Fibroblast of skin of back (primary cell): ENCODE results near the gene PRKG2.
"Not testable (repeated sequence)": the region's sequence is repeated elsewhere in the genome, so short reads cannot be mapped to it uniquely, and the experiment has no call there.

Source experiments
- DNase-seq: peaks from one replicate; pipeline ENCODE4 v3.0.0-alpha.2; 2013

PRKG2 gene

DNA sequence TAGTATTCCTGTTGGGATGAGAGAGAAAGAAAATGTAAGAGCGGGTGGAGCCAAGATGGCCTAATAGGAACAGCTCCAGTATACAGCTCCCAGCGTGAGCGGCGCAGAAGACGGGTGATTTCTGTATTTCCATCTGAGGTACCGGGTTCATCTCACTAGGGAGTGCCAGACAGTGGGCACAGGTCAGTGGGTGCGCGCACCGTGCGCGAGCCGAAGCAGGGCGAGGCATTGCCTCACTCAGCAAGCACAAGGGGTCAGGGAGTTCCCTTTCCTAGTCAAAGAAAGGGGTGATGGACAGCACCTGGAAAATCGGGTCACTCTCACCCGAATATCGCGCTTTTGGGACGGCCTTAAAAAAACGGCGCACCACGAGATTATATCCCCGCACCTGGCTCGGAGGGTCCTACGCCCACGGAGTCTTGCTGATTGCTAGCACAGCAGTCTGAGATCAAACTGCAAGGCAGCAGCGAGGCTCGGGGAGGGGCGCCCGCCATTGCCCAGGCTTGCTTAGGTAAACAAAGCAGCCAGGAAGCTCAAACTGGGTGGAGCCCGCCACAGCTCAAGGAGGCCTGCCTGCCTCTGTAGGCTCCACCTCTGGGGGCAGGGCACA is 61.2 kb downstream of the PRKG2 start:
- DNase-seq = not testable (repeated sequence)

GRCh38 chr4:81152839-81153713 is 61.9 kb downstream of the PRKG2 start:
- no peak for DNase-seq

- DNase-seq = no peak
Observed at GRCh38 chr4:81149976-81150375, 65.0 kb downstream of the PRKG2 start.

DNA sequence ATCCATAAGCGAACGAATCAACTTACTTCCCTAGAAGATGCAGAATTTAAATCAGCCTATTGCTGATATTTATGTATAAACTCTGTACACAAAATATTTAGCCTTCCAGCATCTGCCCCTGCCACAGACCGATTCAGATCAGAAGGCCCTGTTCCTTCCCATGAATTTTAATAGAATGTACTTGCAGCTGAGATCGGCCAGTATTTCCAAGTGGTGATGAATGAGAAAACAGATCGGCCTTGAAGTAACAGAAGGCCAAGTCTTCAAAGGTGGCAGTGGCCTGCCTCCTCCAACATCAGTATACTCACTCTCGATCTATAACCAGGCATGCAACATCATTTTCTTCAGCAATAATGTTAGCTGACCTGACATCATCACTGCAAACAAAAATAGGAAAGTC is 66.4 kb downstream of the PRKG2 start:
- DNase-seq = no peak

- DNase-seq = no peak
Observed at GRCh38 chr4:81146466-81146865, 68.6 kb downstream of the PRKG2 start.

DNA sequence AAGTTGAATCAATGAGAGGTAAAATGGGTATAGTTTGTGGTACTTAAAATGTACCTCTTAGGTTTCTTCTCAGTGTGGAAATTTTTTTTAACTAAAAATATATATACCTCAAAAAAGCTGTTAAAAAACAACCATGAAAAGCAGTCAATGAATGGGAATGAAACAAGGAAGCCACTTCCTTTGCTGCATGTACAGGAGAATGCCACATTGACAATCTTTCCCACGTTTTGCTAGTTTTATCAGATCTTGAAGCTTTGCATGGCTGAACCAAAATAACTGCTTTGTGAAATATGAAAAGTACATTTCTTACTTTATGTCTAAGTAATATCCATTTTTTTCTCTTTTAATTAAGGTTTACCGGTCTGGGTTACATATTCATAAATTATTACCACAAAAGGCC is 71.8 kb downstream of the PRKG2 start:
- DNase-seq = no peak

GRCh38 chr4:81142744-81143143 is 72.3 kb downstream of the PRKG2 start:
- no peak for DNase-seq

DNA sequence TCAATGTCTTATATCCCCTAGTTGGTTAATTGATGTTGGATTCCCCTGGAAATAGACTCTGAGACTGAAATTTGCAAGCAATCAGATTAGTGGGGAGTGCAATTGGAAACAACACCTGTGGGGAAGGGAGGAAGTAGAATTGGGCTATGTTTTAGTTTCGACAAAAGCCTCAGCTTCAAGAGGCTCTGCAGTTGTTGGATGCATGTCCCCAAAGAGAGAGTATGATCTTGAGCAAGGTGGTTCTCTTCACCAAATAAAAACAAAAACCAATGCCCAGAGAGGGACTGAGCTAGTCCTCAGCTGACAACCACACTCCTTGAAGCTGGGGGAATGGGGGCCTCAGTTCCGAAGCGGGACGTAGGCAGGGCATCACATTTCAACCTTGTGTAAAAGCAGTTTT is 77.1 kb downstream of the PRKG2 start:
- no peak for DNase-seq

GRCh38 chr4:81137446-81137845 is 77.6 kb downstream of the PRKG2 start:
- DNase-seq = no peak

DNA sequence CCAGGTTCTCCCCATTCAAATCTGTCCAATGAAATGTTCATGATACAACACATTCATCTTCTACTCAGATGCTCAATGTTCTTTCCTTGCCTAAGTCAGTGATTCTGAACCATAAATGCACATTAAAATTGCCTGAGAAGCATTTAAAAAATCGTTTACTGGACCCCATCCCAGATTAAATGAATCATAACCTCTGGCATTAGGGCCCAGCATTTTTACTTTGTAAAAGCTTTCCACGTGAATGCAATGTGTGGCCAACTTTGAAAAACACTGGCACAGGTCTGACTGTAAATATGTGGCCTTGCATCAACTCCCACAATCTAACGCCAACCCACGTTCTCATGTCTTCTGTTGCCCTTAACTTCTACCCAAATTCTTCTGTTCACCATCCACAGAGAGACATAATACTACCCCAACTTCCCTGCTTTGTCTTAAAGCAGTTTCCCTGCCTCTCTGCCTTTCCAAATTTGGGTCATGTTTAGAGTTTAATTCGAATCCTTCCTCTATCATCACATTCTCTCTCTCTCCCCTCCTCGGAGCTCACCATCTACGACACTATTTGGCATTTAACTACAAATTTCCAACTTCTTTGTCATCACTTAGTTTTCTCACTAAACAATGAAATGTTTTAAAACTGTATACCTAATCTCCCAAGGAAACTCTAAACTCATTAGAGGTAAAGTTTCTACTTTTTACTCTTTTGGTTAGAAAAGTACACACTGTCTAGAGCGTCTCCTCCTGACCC is 78.7 kb downstream of the PRKG2 start:
- DNase-seq = peak; percentile 8

GRCh38 chr4:81135501-81135900 is 79.5 kb downstream of the PRKG2 start:
- no peak for DNase-seq

GRCh38 chr4:81131563-81131962 is 83.5 kb downstream of the PRKG2 start:
- DNase-seq = no peak

- DNase-seq = no peak
Observed at GRCh38 chr4:81131066-81131465, 84.0 kb downstream of the PRKG2 start.

DNA sequence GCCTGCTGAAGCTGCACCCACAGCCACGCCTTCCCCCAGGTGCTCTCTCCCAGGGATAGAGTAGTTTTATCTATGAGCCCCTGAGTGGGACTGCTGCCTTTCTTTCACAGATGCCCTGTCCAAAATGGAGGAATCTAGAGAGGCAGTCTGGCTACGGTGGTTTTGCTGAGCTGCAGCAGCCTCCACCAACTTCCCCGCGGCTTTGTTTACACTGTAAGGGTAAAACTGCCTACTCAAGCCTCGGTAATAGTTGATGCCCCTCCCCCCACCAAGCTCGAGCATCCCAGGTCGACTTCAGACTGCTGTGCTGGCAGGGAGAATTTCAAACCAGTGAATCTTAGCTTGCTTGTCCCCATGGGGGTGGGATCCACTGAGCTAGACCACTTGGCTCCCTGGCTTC is 84.5 kb downstream of the PRKG2 start:
- no peak for DNase-seq

- no peak for DNase-seq
Observed at GRCh38 chr4:81120055-81120454, 95.0 kb downstream of the PRKG2 start.

GRCh38 chr4:81118086-81118485 is 96.9 kb downstream of the PRKG2 start:
- no peak for DNase-seq

GRCh38 chr4:81116566-81116965 is 98.5 kb downstream of the PRKG2 start:
- no peak for DNase-seq

- DNase-seq = no peak
Observed at GRCh38 chr4:81113024-81113423, 102.0 kb downstream of the PRKG2 start.

GRCh38 chr4:81109356-81109755 is 105.7 kb downstream of the PRKG2 start:
- DNase-seq = no peak

- no peak for DNase-seq
Observed at GRCh38 chr4:81106150-81106549, 108.9 kb downstream of the PRKG2 start.

- DNase-seq = no peak
Observed at GRCh38 chr4:81102107-81102506, 112.9 kb downstream of the PRKG2 start.

- no peak for DNase-seq
Observed at GRCh38 chr4:81096566-81096965, 118.5 kb downstream of the PRKG2 start.

DNA sequence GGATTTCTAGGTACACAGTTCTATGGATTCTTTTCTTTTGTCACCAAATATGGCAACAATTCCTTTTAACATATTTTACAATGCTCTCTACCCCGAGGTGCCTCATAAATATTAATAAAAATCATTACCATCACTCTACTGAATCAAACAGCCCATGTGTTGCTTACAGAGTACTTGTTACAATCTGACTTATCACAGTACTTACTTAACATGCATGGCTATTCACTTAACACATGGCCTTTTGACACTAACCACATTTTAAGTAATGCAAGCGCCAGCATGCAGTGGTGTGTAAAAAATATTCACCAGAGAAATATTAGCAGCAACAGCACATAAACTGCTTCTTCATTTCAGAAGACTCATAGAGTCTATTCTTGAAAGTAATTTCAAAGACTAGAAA is 119.6 kb downstream of the PRKG2 start:
- no peak for DNase-seq
